ENCODE data around the gene IL33. TPM values are rescaled to one million over a fixed set of nuclear protein-coding genes. Genes with fewer than 3 reads are reported as not detected.

Gene IL33
- total RNA-seq, 4 donors from 2014 or later = 2.2 to 25.1 (median 6.3) TPM

DNA sequence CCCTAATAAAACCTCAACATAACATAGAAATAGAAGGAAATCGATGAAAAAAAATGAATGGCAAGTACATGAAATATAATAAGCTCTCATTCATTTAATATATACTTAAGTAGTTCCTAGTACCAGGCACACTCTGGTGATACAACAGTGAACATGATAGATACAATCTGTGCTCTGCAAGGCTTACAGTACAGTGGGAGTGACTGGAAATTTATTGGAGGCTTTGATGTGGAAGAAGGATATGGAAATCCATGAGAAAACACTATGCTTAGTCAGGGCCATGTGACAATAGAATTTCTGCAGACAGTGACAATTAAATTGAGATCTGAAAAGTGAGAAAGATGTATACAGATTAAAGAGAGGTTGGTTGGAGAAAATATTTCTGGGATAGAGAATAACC lies 32.0 kb upstream of the IL33 start:
- Histone ChIP-seq H3K4me1 (peaks cover 0 to 4% (median 0%) of the 10 kb centered on the region in 4 donors), H3K9me3 (no peaks in the 10 kb centered on the region), H3K4me3 (no peak overlapping the region), H3K27ac (no peak overlapping the region), H3K36me3 (no peaks in the 10 kb centered on the region), H3K27me3 (no peaks in the 10 kb centered on the region)
- DNase-seq = no peak
- 83 to 100% methylated on average over 1 of the region's 1 CpG for WGBS, 2 donors (ENCODE audit: low coverage in 1 of 2)
- intact Hi-C loops (cut with DNase I; ENCODE audit: low total_unique reads) (no loop called here), in situ Hi-C loops (cut with MboI; ENCODE audit: low pct_ligation_motif_present in 1 of 4, low pct_unique_long_range_greater_than_20kb in 1 of 4, low sequenced_read_pairs in 3 of 4) (loop anchor here in 1 of 4 donors (25.0 kb wide), 1 partner anchor 129 kb away; no protein-coding TSS in a partner anchor)
- TF ChIP-seq POLR2AphosphoS5 (IDR thresholded peaks at IDR 0.05) = no peak
- TF ChIP-seq, protein P1, sequence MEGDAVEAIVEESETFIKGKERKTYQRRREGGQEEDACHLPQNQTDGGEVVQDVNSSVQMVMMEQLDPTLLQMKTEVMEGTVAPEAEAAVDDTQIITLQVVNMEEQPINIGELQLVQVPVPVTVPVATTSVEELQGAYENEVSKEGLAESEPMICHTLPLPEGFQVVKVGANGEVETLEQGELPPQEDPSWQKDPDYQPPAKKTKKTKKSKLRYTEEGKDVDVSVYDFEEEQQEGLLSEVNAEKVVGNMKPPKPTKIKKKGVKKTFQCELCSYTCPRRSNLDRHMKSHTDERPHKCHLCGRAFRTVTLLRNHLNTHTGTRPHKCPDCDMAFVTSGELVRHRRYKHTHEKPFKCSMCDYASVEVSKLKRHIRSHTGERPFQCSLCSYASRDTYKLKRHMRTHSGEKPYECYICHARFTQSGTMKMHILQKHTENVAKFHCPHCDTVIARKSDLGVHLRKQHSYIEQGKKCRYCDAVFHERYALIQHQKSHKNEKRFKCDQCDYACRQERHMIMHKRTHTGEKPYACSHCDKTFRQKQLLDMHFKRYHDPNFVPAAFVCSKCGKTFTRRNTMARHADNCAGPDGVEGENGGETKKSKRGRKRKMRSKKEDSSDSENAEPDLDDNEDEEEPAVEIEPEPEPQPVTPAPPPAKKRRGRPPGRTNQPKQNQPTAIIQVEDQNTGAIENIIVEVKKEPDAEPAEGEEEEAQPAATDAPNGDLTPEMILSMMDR (IDR thresholded peaks at IDR 0.05) = no peak
- TF ChIP-seq EP300 (IDR thresholded peaks at IDR 0.05; ENCODE audit: low read depth) = no peak
- no peak for TF ChIP-seq POLR2A (IDR thresholded peaks at IDR 0.05)

DNA sequence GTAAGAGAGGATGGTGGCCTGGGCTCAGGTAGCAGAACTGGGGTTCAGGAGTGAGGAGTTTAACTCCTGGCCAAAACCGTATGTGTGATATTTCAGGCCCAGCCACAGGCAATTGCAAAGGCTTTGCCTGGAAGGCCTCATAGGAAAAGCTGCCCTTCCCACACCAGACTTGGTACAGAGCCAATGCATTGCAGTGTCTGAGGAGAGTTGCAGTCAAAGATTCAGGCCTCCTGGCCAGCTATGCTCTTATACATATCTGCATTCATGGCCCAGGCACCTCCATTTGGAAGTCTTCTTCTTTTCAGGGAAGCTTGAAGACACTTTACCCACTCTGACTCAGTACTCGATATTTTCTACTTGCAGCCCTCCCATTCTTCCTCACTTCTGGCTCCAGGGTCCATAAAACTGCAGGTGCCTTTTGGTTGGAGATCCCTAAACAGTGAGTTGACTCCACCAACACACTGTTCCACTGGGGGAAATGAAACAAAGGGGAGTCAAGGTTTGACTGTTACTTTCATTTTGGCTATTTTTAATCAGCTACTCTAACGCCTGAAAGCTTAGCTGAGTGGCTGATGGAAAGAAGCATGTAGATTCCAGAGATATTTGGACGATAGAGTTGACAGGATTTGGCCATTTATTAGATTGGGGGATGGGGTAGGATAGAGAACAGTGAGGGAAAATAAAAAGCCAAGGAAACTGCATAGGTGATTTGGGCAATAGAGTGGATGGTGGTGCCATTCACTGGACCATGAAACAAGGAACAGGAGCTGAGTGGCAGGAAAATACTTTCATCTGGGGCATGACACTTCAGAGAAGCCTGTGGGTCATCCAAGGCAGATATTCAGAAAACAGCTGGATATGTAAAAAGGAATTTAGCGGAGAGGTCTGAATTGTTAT lies 30.6 kb upstream of the IL33 start:
- H3K27me3 ChIP-seq = no peaks in the 10 kb centered on the region
- intact Hi-C loops (cut with DNase I; ENCODE audit: low total_unique reads) (no loop called here), in situ Hi-C loops (cut with MboI; ENCODE audit: low pct_ligation_motif_present in 1 of 4, low pct_unique_long_range_greater_than_20kb in 1 of 4, low sequenced_read_pairs in 3 of 4) (loop anchor here in 1 of 4 donors (25.0 kb wide), 1 partner anchor 127 kb away; no protein-coding TSS in a partner anchor)
- no peaks in the 10 kb centered on the region for H3K9me3 ChIP-seq
- H3K36me3 ChIP-seq = no peaks in the 10 kb centered on the region
- peaks cover 0 to 4% (median 0%) of the 10 kb centered on the region in 4 donors for H3K4me1 ChIP-seq
- H3K27ac ChIP-seq = no peak overlapping the region
- no peak for DNase-seq
- no peak overlapping the region for H3K4me3 ChIP-seq
- TF ChIP-seq, protein P1 (IDR thresholded peaks at IDR 0.05) = no peak
- TF ChIP-seq POLR2A (IDR thresholded peaks at IDR 0.05) = no peak
- WGBS, 2 donors (ENCODE audit: low coverage in 1 of 2) = 62 to 73% methylated on average over 3 to 5 of the region's 5 CpGs

DNA sequence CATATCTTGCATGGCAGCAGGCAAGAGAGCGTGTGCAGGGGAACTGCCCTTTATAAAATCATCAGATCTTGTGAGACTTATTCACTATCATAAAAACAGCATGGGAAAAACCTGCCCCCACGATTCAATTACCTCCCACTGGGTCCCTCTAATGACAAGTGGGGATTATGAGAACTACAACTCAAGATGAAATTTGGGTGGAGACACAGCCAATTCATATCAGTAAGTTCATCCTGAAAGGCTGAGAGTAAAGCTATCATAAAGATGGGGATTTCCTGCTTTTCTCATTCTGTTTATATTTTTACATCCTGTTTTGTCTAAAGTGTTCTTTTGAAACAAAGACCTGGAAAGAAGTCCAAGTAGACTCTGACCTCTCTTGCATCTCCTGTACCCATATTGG lies 28.9 kb upstream of the IL33 start:
- no peak for DNase-seq
- Histone ChIP-seq H3K4me3 (no peak overlapping the region), H3K27me3 (no peaks in the 10 kb centered on the region), H3K36me3 (no peaks in the 10 kb centered on the region), H3K27ac (no peak overlapping the region), H3K4me1 (peaks cover 0 to 4% (median 0%) of the 10 kb centered on the region in 4 donors), H3K9me3 (no peaks in the 10 kb centered on the region)
- intact Hi-C loops (cut with DNase I; ENCODE audit: low total_unique reads) = no loop called here
- WGBS, 2 donors (ENCODE audit: low coverage in 1 of 2) = 0 to 31% methylated on average over 1 to 2 of the region's 2 CpGs
- TF ChIP-seq POLR2AphosphoS5 (IDR thresholded peaks at IDR 0.05) (no peak), EP300 (IDR thresholded peaks at IDR 0.05; ENCODE audit: low read depth) (no peak), POLR2A (IDR thresholded peaks at IDR 0.05) (no peak)
- TF ChIP-seq, protein P1 (IDR thresholded peaks at IDR 0.05) = no peak
- in situ Hi-C loops (cut with MboI; ENCODE audit: low pct_ligation_motif_present in 1 of 4, low pct_unique_long_range_greater_than_20kb in 1 of 4, low sequenced_read_pairs in 3 of 4) = loop anchor here in 1 of 4 donors (25.0 kb wide), 1 partner anchor 126 kb away; no protein-coding TSS in a partner anchor

DNA sequence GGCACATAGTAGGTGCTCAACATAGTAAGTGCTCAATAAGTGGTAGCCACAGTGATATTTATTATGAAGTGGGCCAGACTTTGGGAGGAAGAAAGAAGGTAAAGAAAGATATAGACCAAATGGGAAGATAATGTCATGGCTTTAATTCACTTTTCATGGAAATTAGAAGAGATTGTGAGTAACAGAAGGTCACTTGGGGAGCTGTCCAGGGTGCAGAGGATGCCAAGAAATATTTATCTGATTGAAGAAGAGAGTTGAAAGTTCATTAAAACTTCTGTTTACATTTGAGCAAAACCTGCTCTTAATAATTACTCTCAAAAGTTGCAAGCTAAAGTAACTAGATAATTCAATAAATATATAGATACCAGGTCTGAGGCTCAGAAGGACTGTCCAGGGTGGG lies 28.3 kb upstream of the IL33 start:
- in situ Hi-C loops (cut with MboI; ENCODE audit: low pct_ligation_motif_present in 1 of 4, low pct_unique_long_range_greater_than_20kb in 1 of 4, low sequenced_read_pairs in 3 of 4) = loop anchor here in 1 of 4 donors (25.0 kb wide), 1 partner anchor 125 kb away; no protein-coding TSS in a partner anchor
- TF ChIP-seq POLR2A (IDR thresholded peaks at IDR 0.05) (no peak), POLR2AphosphoS5 (IDR thresholded peaks at IDR 0.05) (no peak), EP300 (IDR thresholded peaks at IDR 0.05; ENCODE audit: low read depth) (no peak)
- H3K27ac ChIP-seq = no peak overlapping the region
- H3K4me3 ChIP-seq = no peak overlapping the region
- no peaks in the 10 kb centered on the region for H3K9me3 ChIP-seq
- intact Hi-C loops (cut with DNase I; ENCODE audit: low total_unique reads) = no loop called here
- H3K4me1 ChIP-seq = peaks cover 0 to 4% (median 0%) of the 10 kb centered on the region in 4 donors
- no peaks in the 10 kb centered on the region for H3K36me3 ChIP-seq
- DNase-seq = no peak
- H3K27me3 ChIP-seq = no peaks in the 10 kb centered on the region
